T47D (cell line): ENCODE results near the gene CIC.

Experiments
- DNase-seq, 2 experiments: peaks; one replicate each; pipeline versions ENCODE4 v3.0.0 to v3.0.0-alpha.2; 2011 to 2012; ENCODE audit warnings: low read depth in 1 of 2, low spot score in 1 of 2
- JUND ChIP-seq: IDR thresholded peaks from 2 replicates; pipeline ENCODE4 v1.6.1; 2012; ENCODE audit warnings: low read depth
- in situ Hi-C: cut with HindIII; loops from 2 replicates; pipeline ENCODE4 v1.10.0; 2016; ENCODE audit warnings: low sequenced_read_pairs, low pct_unique_long_range_greater_than_20kb

Gene CIC

GRCh38 chr19:42309686-42310085, 40.6 kb downstream of the CIC start:
- no peak for DNase-seq
- in situ Hi-C loops, result no loop called here
- no peak for TF ChIP-seq JUND

- DNase-seq, result peak in 1 of 2 experiments; percentile 30
- TF ChIP-seq JUND, result no peak
- in situ Hi-C loops, result no loop called here
These were observed 42.6 kb downstream of the CIC start for GRCh38 chr19:42311657-42312056.

- in situ Hi-C loops, result no loop called here
- TF ChIP-seq JUND, result no peak
- DNase-seq, result no peak
These were observed 43.3 kb downstream of the CIC start for GRCh38 chr19:42312370-42312769.

- DNase-seq, result peak; percentile 67 to 83
- in situ Hi-C loops, result no loop called here
- no peak for TF ChIP-seq JUND
These were observed 44.2 kb downstream of the CIC start, which contains the start of gene TMEM145 for GRCh38 chr19:42313096-42313839. TMEM145 (plus strand) TSS chr19:42313309; CDS start chr19:42313377, 68 bp downstream.

GRCh38 chr19:42313840-42314755, 45.0 kb downstream of the CIC start:
- no peak for TF ChIP-seq JUND
- in situ Hi-C loops, result no loop called here
- DNase-seq, result no peak

- TF ChIP-seq JUND, result no peak
- in situ Hi-C loops, result no loop called here
- DNase-seq, result no peak
These were observed 46.0 kb downstream of the CIC start for GRCh38 chr19:42315024-42315423.

- no peak for TF ChIP-seq JUND
- in situ Hi-C loops, result no loop called here
- DNase-seq, result no peak
These were observed 47.5 kb downstream of the CIC start for GRCh38 chr19:42316223-42317211.

- no peak for DNase-seq
- TF ChIP-seq JUND, result no peak
- in situ Hi-C loops, result no loop called here
These were observed 48.5 kb downstream of the CIC start for GRCh38 chr19:42317535-42317934.

GRCh38 chr19:42322305-42322704, 53.3 kb downstream of the CIC start:
- TF ChIP-seq JUND, result no peak
- no peak for DNase-seq
- in situ Hi-C loops, result no loop called here

GRCh38 chr19:42323473-42323851, 54.4 kb downstream of the CIC start:
- in situ Hi-C loops, result no loop called here
- no peak for DNase-seq
- TF ChIP-seq JUND, result no peak

- in situ Hi-C loops, result no loop called here
- DNase-seq, result no peak
- no peak for TF ChIP-seq JUND
These were observed 55.0 kb downstream of the CIC start for GRCh38 chr19:42323852-42324654.
